ENCODE results near the gene ERC1.
"Not testable (repeated sequence)": the region's sequence is repeated elsewhere in the genome, so short reads cannot be mapped to it uniquely, and the experiment has no call there.

Gene ERC1

GRCh38 chr12:1313906-1314305 lies 322.9 kb downstream of the ERC1 start:
- peaks cover 11% of the 10 kb centered on the region for H3K36me3 Mint-ChIP-seq
- no peaks in the 10 kb centered on the region for H3K27me3 Mint-ChIP-seq
- no peak overlapping the region for H3K4me3 Mint-ChIP-seq
- no peak overlapping the region for H3K27ac Mint-ChIP-seq
- DNase-seq, result no peak
- no peaks in the 10 kb centered on the region for H3K4me1 Mint-ChIP-seq
- peaks cover 4% of the 10 kb centered on the region for H3K9me3 Mint-ChIP-seq
- CTCF ChIA-PET, result no interaction called here

DNA sequence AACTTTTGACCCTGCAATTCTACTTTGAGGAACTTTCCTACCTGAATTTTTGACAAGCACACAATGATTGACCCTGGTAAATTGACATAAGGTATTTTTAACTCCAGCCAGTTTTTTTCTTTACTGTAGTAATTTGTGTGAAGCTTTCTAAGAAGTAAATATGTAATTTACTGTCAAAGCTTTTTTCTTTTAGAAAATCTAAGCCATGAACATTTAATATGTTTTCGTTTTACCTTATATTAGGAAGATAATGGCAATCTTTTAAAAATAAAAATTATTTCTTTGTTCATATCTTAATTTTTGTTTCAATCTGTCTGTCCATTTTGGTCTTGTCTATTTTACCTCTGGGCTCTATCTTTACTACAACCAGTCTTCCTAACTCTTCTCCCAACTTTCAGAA lies 323.5 kb downstream of the ERC1 start:
- H3K9me3 Mint-ChIP-seq, result peaks cover 4% of the 10 kb centered on the region
- no peaks in the 10 kb centered on the region for H3K4me1 Mint-ChIP-seq
- no peak overlapping the region for H3K4me3 Mint-ChIP-seq
- H3K27me3 Mint-ChIP-seq, result no peaks in the 10 kb centered on the region
- peaks cover 11% of the 10 kb centered on the region for H3K36me3 Mint-ChIP-seq
- H3K27ac Mint-ChIP-seq, result no peak overlapping the region
- CTCF ChIA-PET, result no interaction called here
- DNase-seq, result no peak

DNA sequence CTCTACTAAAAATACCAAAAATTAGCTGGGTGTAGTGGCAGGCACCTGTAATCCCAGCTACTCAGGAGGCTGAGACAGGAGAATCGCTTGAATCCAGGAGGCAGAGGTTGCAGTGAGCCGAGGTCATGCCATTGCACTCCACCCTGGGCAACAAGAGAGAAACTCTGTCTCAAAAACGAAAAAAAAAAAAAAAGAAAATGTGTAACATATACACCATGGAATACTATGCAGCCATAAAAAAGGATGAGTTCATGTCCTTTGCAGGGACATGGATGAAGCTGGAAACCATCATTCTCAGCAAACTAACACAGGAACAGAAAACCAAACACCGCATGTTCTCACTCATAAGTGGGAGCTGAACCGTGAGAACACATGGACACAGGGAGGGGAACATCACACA lies 326.0 kb downstream of the ERC1 start:
- H3K27me3 Mint-ChIP-seq, H3K9me3 Mint-ChIP-seq, CTCF ChIA-PET, H3K4me3 Mint-ChIP-seq, DNase-seq, H3K4me1 Mint-ChIP-seq, H3K27ac Mint-ChIP-seq: not testable (repeated sequence)
- peaks cover 11% of the 10 kb centered on the region for H3K36me3 Mint-ChIP-seq

DNA sequence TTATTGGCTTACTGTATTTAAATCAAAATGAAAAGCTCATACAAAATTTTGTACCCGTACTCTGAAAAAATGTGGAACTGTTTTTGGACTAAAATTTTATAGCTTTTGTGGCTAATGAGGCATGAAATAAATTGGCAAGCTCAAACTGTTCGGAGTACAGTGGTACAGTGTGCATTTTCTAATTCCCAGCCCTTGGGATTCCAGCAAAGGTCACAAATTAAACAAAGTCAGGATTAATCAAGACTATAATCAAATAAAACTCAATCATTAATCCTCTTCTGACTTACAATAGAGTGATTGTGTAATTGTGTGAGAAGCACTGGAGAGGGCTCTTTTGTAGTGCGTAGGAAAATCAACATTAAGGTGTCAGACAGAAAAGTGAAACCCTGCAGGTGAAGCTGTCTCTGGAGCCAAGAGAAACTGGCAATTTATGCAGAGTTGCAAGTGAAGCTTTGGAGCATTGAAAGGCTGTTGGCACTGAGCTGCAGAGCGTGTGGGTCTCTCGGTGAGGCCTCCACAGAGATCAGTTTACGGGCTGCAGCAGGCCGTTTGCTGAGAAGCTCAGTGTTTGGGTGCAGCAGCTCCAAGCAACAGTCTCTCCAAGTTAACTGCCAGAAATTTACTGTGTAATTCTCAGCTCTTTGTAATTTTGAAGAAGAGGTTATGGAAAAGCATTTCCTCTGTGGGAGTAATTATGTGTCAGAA lies 327.5 kb downstream of the ERC1 start:
- Mint-ChIP-seq H3K27ac (no peak overlapping the region), H3K9me3 (peaks cover 4% of the 10 kb centered on the region), H3K4me1 (no peaks in the 10 kb centered on the region), H3K36me3 (peaks cover 11% of the 10 kb centered on the region), H3K4me3 (no peak overlapping the region), H3K27me3 (no peaks in the 10 kb centered on the region)
- DNase-seq, result no peak
- CTCF ChIA-PET, result no interaction called here

DNA sequence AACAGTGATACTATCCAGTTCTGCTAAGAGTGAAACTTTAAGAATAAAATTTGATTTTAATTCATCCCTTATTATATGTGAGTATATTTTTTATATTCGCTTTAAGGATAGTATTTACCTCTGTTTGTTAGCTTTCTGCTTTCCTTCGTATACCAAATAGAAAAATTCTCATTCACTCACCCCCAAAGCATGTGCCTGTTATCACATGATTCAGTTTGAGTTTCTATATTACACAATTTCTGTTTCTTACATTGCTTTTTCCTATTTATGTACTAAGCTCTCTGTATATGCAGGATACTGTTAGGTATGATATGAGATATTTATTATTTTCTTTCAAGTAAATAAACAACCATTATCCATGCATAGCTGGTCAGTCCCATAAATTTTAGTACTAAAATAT lies 328.2 kb downstream of the ERC1 start:
- DNase-seq, result no peak
- Mint-ChIP-seq H3K27me3 (no peaks in the 10 kb centered on the region), H3K36me3 (peaks cover 10% of the 10 kb centered on the region), H3K9me3 (peaks cover 4% of the 10 kb centered on the region), H3K4me1 (no peaks in the 10 kb centered on the region), H3K4me3 (no peak overlapping the region), H3K27ac (no peak overlapping the region)
- CTCF ChIA-PET, result no interaction called here

DNA sequence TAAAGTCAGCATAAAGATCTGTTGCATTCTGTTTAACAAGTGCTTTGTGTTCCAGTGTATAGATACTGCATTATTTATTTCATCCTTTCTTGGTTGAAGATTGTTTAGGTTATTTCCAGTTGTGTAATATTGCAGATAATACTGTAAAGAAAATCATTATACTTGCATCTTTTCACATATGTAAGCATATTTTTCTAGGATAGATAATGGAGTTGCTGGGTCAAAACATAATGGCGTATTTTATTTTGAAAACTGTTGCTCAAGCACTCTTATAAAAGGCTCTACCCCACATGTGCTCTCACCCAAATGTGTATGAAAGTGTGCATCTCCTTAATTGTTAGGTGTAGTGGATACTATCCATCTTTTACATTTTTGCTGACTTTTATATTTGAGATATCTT lies 329.0 kb downstream of the ERC1 start:
- H3K4me3 Mint-ChIP-seq, result no peak overlapping the region
- CTCF ChIA-PET, result no interaction called here
- peaks cover under 1% of the 10 kb centered on the region for H3K4me1 Mint-ChIP-seq
- no peak for DNase-seq
- H3K27me3 Mint-ChIP-seq, result no peaks in the 10 kb centered on the region
- H3K27ac Mint-ChIP-seq, result no peak overlapping the region
- H3K9me3 Mint-ChIP-seq, result peaks cover 2% of the 10 kb centered on the region
- peaks cover 8% of the 10 kb centered on the region for H3K36me3 Mint-ChIP-seq

DNA sequence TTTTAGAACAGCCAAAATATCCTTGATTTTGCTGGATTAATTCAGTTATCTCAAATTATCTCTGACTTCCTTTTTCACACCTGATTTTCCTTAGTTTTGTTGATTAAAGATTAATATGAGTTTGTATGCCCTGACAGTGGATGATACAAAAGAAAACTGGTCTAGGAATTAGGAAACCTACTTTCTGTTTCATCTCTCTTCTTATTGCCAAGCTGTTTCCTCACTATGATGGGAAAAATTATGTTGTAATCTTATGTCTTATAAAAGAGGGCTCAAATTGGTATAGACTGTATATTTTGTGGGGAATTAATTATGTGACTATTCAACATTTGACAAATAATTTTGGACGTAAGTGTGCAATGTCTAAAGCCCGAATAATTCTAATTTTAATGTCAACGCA lies 331.8 kb downstream of the ERC1 start:
- Mint-ChIP-seq H3K9me3 (no peaks in the 10 kb centered on the region), H3K36me3 (no peaks in the 10 kb centered on the region), H3K4me3 (no peak overlapping the region), H3K4me1 (peaks cover 9% of the 10 kb centered on the region), H3K27me3 (no peaks in the 10 kb centered on the region), H3K27ac (no peak overlapping the region)
- no peak for DNase-seq
- CTCF ChIA-PET, result no interaction called here

GRCh38 chr12:1324099-1324498 lies 333.1 kb downstream of the ERC1 start:
- Mint-ChIP-seq H3K4me1 (peaks cover 9% of the 10 kb centered on the region), H3K27me3 (no peaks in the 10 kb centered on the region), H3K27ac (no peak overlapping the region), H3K36me3 (no peaks in the 10 kb centered on the region), H3K9me3 (no peaks in the 10 kb centered on the region), H3K4me3 (no peak overlapping the region)
- CTCF ChIA-PET, result interaction anchor here (1.4 kb wide), 1 partner anchor 206 kb away, joined by 3 read pairs; no protein-coding TSS in a partner anchor
- DNase-seq, result no peak

- Mint-ChIP-seq H3K4me1 (peaks cover 9% of the 10 kb centered on the region), H3K27me3 (no peaks in the 10 kb centered on the region), H3K36me3 (no peaks in the 10 kb centered on the region), H3K9me3 (no peaks in the 10 kb centered on the region), H3K4me3 (no peak overlapping the region), H3K27ac (no peak overlapping the region)
- CTCF ChIA-PET, result interaction anchor here (1.4 kb wide), 1 partner anchor 207 kb away, joined by 3 read pairs; no protein-coding TSS in a partner anchor
- DNase-seq, result no peak
Measured at GRCh38 chr12:1324910-1325309, 333.9 kb downstream of the ERC1 start.

DNA sequence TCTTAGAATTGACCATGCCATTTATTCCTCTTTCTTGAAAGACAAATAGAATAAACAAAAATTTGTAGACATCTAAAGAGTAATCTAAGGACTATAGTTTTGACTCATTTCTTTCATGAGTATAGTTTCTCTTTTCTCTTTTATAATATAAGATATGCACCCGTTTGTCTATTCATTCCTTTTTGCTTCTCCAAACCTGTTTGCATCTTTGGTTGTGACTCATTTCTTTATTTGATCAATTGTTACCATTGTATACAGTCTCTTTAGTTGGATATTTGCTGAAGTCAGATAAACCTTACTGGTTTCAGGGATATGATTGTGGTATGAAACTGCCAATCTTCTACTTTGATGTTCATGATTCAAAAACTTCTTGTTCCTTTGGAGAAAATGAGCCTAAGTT lies 334.6 kb downstream of the ERC1 start:
- Mint-ChIP-seq H3K36me3 (no peaks in the 10 kb centered on the region), H3K27me3 (no peaks in the 10 kb centered on the region), H3K4me1 (peaks cover 9% of the 10 kb centered on the region), H3K9me3 (no peaks in the 10 kb centered on the region), H3K4me3 (no peak overlapping the region), H3K27ac (no peak overlapping the region)
- DNase-seq, result no peak
- CTCF ChIA-PET, result no interaction called here

DNA sequence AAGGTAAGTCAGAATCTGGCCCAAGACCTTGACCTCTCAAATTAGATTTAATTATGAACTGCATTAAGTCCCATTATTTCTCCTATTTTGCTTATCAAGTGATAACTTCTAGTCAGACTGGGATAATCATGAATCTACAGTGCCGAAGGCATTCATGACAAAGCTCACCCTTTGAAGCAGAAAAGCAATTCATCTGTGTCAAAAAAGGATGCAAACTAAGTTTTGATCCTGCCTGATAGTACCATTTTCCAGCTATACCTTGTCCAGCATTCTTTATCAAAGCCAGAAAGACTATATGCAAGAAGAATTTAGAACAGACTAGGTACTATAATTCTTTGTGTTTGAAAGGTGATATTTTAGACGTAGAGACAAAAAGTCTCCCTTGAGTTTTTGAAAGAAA lies 335.2 kb downstream of the ERC1 start:
- H3K36me3 Mint-ChIP-seq, result no peaks in the 10 kb centered on the region
- H3K4me3 Mint-ChIP-seq, result no peak overlapping the region
- H3K27ac Mint-ChIP-seq, result no peak overlapping the region
- H3K27me3 Mint-ChIP-seq, result no peaks in the 10 kb centered on the region
- CTCF ChIA-PET, result no interaction called here
- no peaks in the 10 kb centered on the region for H3K9me3 Mint-ChIP-seq
- peaks cover 9% of the 10 kb centered on the region for H3K4me1 Mint-ChIP-seq
- no peak for DNase-seq

- Mint-ChIP-seq H3K27me3 (no peaks in the 10 kb centered on the region), H3K27ac (no peak overlapping the region), H3K9me3 (no peaks in the 10 kb centered on the region), H3K4me3 (no peak overlapping the region), H3K4me1 (peaks cover 9% of the 10 kb centered on the region), H3K36me3 (no peaks in the 10 kb centered on the region)
- CTCF ChIA-PET, result no interaction called here
- no peak for DNase-seq
Measured at GRCh38 chr12:1328391-1328790, 337.4 kb downstream of the ERC1 start.

DNA sequence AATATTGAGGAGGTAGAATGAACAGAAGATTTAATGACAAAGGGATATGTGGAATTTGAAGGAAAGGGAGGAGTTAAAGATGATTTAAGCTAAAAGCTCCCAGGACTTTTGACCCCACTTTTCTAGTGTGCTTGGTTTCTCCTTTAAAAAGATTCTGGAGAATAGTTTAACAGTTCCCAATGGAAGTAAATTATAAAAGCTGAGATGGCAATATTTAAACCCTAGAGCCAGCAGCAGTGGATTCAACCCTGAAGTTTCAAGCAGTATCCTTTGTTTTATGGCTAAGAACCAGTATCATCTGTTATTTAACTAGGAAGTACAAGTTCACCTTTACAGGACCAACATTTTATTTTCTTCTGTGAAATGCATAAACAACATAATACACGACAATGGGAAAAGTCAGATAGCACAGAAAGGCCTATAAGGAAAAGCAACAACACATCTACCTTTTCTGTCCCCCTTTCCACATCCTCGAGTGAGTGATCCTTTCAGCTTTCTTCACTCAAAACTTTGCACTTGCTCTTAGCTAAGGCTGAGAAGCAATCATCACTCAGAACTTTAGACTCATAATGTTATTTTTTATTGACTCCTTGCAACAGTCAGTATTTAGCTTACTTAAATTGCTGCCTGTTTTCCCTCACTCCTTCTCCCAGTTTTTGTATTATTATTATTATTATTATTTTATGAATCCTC lies 338.9 kb downstream of the ERC1 start:
- Mint-ChIP-seq H3K36me3 (no peaks in the 10 kb centered on the region), H3K4me3 (no peak overlapping the region), H3K4me1 (peaks cover 9% of the 10 kb centered on the region), H3K9me3 (no peaks in the 10 kb centered on the region), H3K27me3 (no peaks in the 10 kb centered on the region), H3K27ac (no peak overlapping the region)
- CTCF ChIA-PET, result interaction anchor here (0.6 kb wide), 1 partner anchor 275 kb away, joined by 3 read pairs; no protein-coding TSS in a partner anchor
- DNase-seq, result no peak

DNA sequence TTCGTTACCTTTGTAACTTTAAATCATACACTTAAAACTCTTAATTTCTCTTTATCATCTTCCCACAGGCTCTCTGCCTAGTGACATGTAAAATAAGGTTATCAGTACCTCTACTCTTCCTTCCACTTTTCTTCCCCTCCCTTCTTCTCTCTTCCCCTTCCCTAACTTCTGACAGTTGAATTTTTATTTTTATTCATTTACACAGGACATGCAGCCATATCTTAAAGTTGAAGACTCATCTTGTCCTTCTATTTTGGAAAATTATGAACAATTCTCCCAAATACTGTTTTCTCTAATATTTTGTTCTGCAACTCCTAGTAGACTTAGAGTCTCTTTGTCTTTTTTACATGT lies 339.4 kb downstream of the ERC1 start:
- Mint-ChIP-seq H3K36me3 (no peaks in the 10 kb centered on the region), H3K4me1 (peaks cover 5% of the 10 kb centered on the region), H3K9me3 (no peaks in the 10 kb centered on the region), H3K4me3 (no peak overlapping the region), H3K27ac (no peak overlapping the region), H3K27me3 (no peaks in the 10 kb centered on the region)
- CTCF ChIA-PET, result no interaction called here
- no peak for DNase-seq

DNA sequence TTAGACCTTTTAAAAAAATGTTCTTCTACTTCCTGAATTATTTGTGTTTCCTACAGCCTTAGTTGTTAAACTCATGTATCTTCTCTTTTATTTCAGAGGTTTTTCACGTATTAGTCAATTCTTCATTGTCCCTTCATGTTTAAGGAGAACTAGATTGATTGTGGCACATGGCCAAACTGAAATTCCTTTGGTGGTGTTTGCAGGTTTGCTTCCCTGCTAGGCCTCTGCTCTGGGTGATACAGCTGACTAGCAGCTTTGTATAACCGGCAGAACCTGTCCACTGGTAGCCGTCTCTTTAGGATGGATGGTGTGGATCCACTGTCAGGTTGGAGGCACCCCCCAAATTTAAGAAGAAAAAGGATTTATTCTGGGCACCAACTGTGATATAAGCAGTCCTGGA lies 341.3 kb downstream of the ERC1 start:
- CTCF ChIA-PET, result no interaction called here
- H3K36me3 Mint-ChIP-seq, result no peaks in the 10 kb centered on the region

More for the DNA sequence above, 341.3 kb downstream of the ERC1 start:
- Mint-ChIP-seq H3K27me3 (no peaks in the 10 kb centered on the region), H3K4me1 (no peaks in the 10 kb centered on the region), H3K27ac (no peak overlapping the region), H3K4me3 (no peak overlapping the region), H3K9me3 (no peaks in the 10 kb centered on the region)
- no peak for DNase-seq

All from activated naive CD4-positive, alpha-beta T cell treated with anti-CD3 and anti-CD28 coated beads, Interleukin-2, amount 10 ng/mL, durations not matched to agents 7 days and 5 days (primary cell).